ENCODE data around the gene YWHAQ.

YWHAQ gene

GRCh38 chr2:9570182-9571060, 60.4 kb downstream of the YWHAQ start:
- H3K9me3 ChIP-seq (ENCODE audit: severe bottlenecking) = no peaks in the 10 kb centered on the region
- no peak overlapping the region for H3K4me3 ChIP-seq (ENCODE audit: low read depth, low read length)
- no peaks in the 10 kb centered on the region for H3K27me3 ChIP-seq (ENCODE audit: insufficient read depth, low read depth, severe bottlenecking)
- DNase-seq = no peak
- TF ChIP-seq CTCF (IDR thresholded peaks at IDR 0.05; ENCODE audit: low read depth, low read length) = 0 out of 2 replicates have a peak, but pooled peaks have one; percentile 1
- no peak overlapping the region for H3K27ac ChIP-seq
- no peaks in the 10 kb centered on the region; the same call in 1 of the 2 replicates for H3K36me3 ChIP-seq

- no peak for DNase-seq
- Histone ChIP-seq H3K27ac (no peak overlapping the region), H3K4me3 (ENCODE audit: low read depth, low read length) (no peak overlapping the region), H3K27me3 (ENCODE audit: insufficient read depth, low read depth, severe bottlenecking) (no peaks in the 10 kb centered on the region), H3K36me3 (peaks cover 2% of the 10 kb centered on the region; the same call in 1 of the 2 replicates), H3K9me3 (ENCODE audit: severe bottlenecking) (no peaks in the 10 kb centered on the region)
- TF ChIP-seq CTCF (IDR thresholded peaks at IDR 0.05; ENCODE audit: low read depth, low read length) = no peak
These were observed 65.2 kb downstream of the YWHAQ start for GRCh38 chr2:9565436-9566153.

DNA sequence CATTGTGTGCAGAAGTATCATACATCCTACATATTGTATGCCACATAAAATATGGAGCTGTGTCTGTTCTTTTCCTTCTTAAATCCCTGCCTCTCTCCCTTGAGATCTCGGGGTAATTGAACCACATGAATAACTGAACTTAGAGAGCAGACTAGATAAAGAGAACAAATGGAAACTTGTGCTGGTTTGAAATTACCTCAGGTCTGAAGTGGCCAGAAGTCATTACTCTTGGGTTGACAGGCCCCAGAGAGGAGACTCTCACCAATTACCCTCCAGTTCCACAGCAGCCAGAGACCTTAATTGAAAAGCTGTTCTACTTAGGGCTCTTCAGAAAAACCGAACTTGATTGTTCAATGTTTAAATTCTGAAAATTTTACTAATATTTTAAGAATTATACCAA, 70.2 kb downstream of the YWHAQ start:
- TF ChIP-seq CTCF (IDR thresholded peaks at IDR 0.05; ENCODE audit: low read depth, low read length) = no peak
- Histone ChIP-seq H3K27me3 (ENCODE audit: insufficient read depth, low read depth, severe bottlenecking) (no peaks in the 10 kb centered on the region), H3K36me3 (peaks cover 14% of the 10 kb centered on the region), H3K4me3 (ENCODE audit: low read depth, low read length) (no peak overlapping the region), H3K9me3 (ENCODE audit: severe bottlenecking) (no peaks in the 10 kb centered on the region), H3K27ac (no peak overlapping the region)
- DNase-seq = no peak

DNA sequence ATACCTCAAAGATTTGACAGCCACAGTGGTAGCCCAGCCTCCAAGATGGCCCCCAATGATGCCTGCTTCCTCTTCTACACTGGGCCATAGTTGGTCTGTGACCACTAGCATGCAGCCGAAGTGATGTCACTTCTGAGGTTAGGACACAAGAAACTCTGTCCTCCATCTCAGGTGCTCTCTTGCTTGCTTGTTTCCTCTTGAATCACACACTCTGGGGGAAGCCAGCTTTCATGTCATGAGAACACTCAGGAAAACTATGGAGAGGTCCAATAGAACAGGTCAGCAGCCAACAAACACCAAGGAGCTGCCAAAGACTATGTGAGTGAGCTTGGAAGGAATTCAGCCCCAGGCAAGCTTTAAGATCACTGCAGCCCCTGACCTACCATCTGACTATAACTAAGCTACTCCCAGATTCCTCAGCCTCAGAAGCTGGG, 71.8 kb downstream of the YWHAQ start:
- Histone ChIP-seq H3K9me3 (ENCODE audit: severe bottlenecking) (no peaks in the 10 kb centered on the region), H3K4me3 (ENCODE audit: low read depth, low read length) (no peak overlapping the region), H3K27ac (no peak overlapping the region), H3K27me3 (ENCODE audit: insufficient read depth, low read depth, severe bottlenecking) (no peaks in the 10 kb centered on the region), H3K36me3 (peaks cover 18% of the 10 kb centered on the region)
- no peak for TF ChIP-seq CTCF (IDR thresholded peaks at IDR 0.05; ENCODE audit: low read depth, low read length)
- no peak for DNase-seq

- Histone ChIP-seq H3K27me3 (ENCODE audit: insufficient read depth, low read depth, severe bottlenecking) (no peaks in the 10 kb centered on the region), H3K36me3 (peaks cover 18% of the 10 kb centered on the region), H3K4me3 (ENCODE audit: low read depth, low read length) (peak overlapping the region; percentile 76), H3K9me3 (ENCODE audit: severe bottlenecking) (no peaks in the 10 kb centered on the region), H3K27ac (peak overlapping the region; percentile 96)
- no peak for DNase-seq
- TF ChIP-seq CTCF (IDR thresholded peaks at IDR 0.05; ENCODE audit: low read depth, low read length) = 0 out of 2 replicates have a peak, but pooled peaks have one; percentile 4
These were observed 74.6 kb downstream of the YWHAQ start for GRCh38 chr2:9556121-9556743.

All from WERI-Rb-1 (cell line).